ENCODE data around the gene SOBP.

SOBP gene

GRCh38 chr6:107673076-107673494, 183.2 kb downstream of the SOBP start:
- in situ Hi-C loops (cut with MboI; ENCODE audit: low pct_unique_long_range_greater_than_20kb, low sequenced_read_pairs, unreplicated experiment): no loop called here
- no peak for TF ChIP-seq CTCF (IDR thresholded peaks at IDR 0.05; ENCODE audit: extremely low read depth, insufficient read depth, missing control alignments)
- DNase-seq (ENCODE audit: low spot score): no peak

GRCh38 chr6:107674995-107675738, 185.2 kb downstream of the SOBP start:
- in situ Hi-C loops (cut with MboI; ENCODE audit: low pct_unique_long_range_greater_than_20kb, low sequenced_read_pairs, unreplicated experiment): loop anchor here (25.0 kb wide), 2 partner anchors 362 to 363 kb away; no protein-coding TSS in a partner anchor
- DNase-seq (ENCODE audit: low spot score): peak; percentile 84
- peak; percentile 96 for TF ChIP-seq CTCF (IDR thresholded peaks at IDR 0.05; ENCODE audit: extremely low read depth, insufficient read depth, missing control alignments)

GRCh38 chr6:107676042-107676441, 186.1 kb downstream of the SOBP start:
- no peak for DNase-seq (ENCODE audit: low spot score)
- in situ Hi-C loops (cut with MboI; ENCODE audit: low pct_unique_long_range_greater_than_20kb, low sequenced_read_pairs, unreplicated experiment): loop anchor here (25.0 kb wide), 2 partner anchors 361 to 364 kb away; no protein-coding TSS in a partner anchor
- no peak for TF ChIP-seq CTCF (IDR thresholded peaks at IDR 0.05; ENCODE audit: extremely low read depth, insufficient read depth, missing control alignments)

- in situ Hi-C loops (cut with MboI; ENCODE audit: low pct_unique_long_range_greater_than_20kb, low sequenced_read_pairs, unreplicated experiment): loop anchor here (25.0 kb wide), 2 partner anchors 360 to 365 kb away; no protein-coding TSS in a partner anchor
- DNase-seq (ENCODE audit: low spot score): no peak
- no peak for TF ChIP-seq CTCF (IDR thresholded peaks at IDR 0.05; ENCODE audit: extremely low read depth, insufficient read depth, missing control alignments)
Observed at GRCh38 chr6:107677399-107677798, 187.5 kb downstream of the SOBP start.

GRCh38 chr6:107679457-107679856, 189.5 kb downstream of the SOBP start:
- TF ChIP-seq CTCF (IDR thresholded peaks at IDR 0.05; ENCODE audit: extremely low read depth, insufficient read depth, missing control alignments): no peak
- in situ Hi-C loops (cut with MboI; ENCODE audit: low pct_unique_long_range_greater_than_20kb, low sequenced_read_pairs, unreplicated experiment): loop anchor here (25.0 kb wide), 2 partner anchors 358 to 367 kb away; no protein-coding TSS in a partner anchor

GRCh38 chr6:107682721-107683120, 192.8 kb downstream of the SOBP start:
- no peak for TF ChIP-seq CTCF (IDR thresholded peaks at IDR 0.05; ENCODE audit: extremely low read depth, insufficient read depth, missing control alignments)
- DNase-seq (ENCODE audit: low spot score): no peak
- in situ Hi-C loops (cut with MboI; ENCODE audit: low pct_unique_long_range_greater_than_20kb, low sequenced_read_pairs, unreplicated experiment): loop anchor here (10.0 to 25.0 kb wide), 3 partner anchors 162 to 370 kb away; no protein-coding TSS in a partner anchor

More at GRCh38 chr6:107679457-107679856, 189.5 kb downstream of the SOBP start:
- DNase-seq (ENCODE audit: low spot score): no peak

Data from GM13977 (cell line).